ENCODE data around the gene SMOC1.

The SMOC1 gene

GRCh38 chr14:69882116-69882864 is 3.1 kb downstream of the SMOC1 start:
- Histone ChIP-seq H3K4me1 (ENCODE audit: control insufficient read depth, insufficient read depth, low read length) (peaks cover 9% of the 10 kb centered on the region), H3K9ac (ENCODE audit: low read depth, low read length) (no peak overlapping the region), H3K9me3 (replicated peaks; ENCODE audit: low read length) (no peaks in the 10 kb centered on the region), H3K27me3 (ENCODE audit: control insufficient read depth, insufficient read depth, low read length) (peaks cover 49% of the 10 kb centered on the region), H3K4me2 (ENCODE audit: low read length) (no peak overlapping the region), H3K36me3 (ENCODE audit: insufficient read depth, low read length) (no peaks in the 10 kb centered on the region), H3K4me3 (ENCODE audit: low read length) (no peak overlapping the region)

GRCh38 chr14:69882915-69883314 is 3.7 kb downstream of the SMOC1 start:
- Histone ChIP-seq H3K4me1 (ENCODE audit: control insufficient read depth, insufficient read depth, low read length) (peaks cover 16% of the 10 kb centered on the region), H3K4me2 (ENCODE audit: low read length) (no peak overlapping the region), H3K9ac (ENCODE audit: low read depth, low read length) (no peak overlapping the region), H3K36me3 (ENCODE audit: insufficient read depth, low read length) (no peaks in the 10 kb centered on the region), H3K27me3 (ENCODE audit: control insufficient read depth, insufficient read depth, low read length) (peaks cover 49% of the 10 kb centered on the region), H3K9me3 (replicated peaks; ENCODE audit: low read length) (no peaks in the 10 kb centered on the region), H3K4me3 (ENCODE audit: low read length) (no peak overlapping the region)

DNA sequence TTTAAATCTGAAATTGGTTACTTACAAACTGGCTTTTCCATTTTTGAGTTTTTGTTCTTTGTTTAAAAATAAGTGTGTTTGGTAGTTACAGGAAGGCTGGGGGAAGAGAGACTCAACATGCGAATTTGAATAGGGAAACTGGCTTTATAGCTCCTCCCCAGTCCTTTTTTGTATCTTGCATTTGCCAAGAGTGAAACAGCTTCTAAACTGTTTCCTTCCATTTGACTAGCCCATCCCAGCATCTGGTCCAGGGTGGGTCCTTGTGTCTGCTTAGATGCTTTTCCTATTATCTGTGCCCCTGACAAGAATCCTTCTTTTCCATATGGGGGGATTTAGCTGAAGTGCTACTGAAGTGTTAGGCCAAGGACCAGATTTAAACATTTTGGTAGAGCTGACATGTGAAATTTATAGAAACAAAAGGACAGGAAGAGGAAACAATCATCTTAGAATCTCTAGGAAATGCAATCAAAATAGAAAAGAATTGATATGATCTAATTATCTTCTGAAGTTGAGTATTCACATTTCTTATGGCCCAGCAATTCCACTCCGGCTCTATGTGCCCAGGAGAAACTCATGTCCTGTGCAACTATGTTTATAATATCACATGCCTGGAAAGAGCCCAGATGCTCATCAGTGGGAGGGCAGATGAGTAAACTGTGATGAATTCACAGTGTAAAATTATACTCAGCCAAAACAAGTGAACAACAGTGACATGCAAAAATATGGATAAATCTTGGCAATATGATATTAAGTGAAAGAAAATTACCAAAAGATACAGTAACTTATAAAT is 7.4 kb downstream of the SMOC1 start:
- Histone ChIP-seq H3K36me3 (ENCODE audit: insufficient read depth, low read length) (no peaks in the 10 kb centered on the region), H3K4me2 (ENCODE audit: low read length) (peak overlapping the region; percentile 22), H3K4me1 (ENCODE audit: control insufficient read depth, insufficient read depth, low read length) (peaks cover 24% of the 10 kb centered on the region), H3K9me3 (replicated peaks; ENCODE audit: low read length) (no peaks in the 10 kb centered on the region), H3K9ac (ENCODE audit: low read depth, low read length) (peak overlapping the region; percentile 38), H3K27me3 (ENCODE audit: control insufficient read depth, insufficient read depth, low read length) (peaks cover 21% of the 10 kb centered on the region), H3K4me3 (ENCODE audit: low read length) (no peak overlapping the region)

DNA sequence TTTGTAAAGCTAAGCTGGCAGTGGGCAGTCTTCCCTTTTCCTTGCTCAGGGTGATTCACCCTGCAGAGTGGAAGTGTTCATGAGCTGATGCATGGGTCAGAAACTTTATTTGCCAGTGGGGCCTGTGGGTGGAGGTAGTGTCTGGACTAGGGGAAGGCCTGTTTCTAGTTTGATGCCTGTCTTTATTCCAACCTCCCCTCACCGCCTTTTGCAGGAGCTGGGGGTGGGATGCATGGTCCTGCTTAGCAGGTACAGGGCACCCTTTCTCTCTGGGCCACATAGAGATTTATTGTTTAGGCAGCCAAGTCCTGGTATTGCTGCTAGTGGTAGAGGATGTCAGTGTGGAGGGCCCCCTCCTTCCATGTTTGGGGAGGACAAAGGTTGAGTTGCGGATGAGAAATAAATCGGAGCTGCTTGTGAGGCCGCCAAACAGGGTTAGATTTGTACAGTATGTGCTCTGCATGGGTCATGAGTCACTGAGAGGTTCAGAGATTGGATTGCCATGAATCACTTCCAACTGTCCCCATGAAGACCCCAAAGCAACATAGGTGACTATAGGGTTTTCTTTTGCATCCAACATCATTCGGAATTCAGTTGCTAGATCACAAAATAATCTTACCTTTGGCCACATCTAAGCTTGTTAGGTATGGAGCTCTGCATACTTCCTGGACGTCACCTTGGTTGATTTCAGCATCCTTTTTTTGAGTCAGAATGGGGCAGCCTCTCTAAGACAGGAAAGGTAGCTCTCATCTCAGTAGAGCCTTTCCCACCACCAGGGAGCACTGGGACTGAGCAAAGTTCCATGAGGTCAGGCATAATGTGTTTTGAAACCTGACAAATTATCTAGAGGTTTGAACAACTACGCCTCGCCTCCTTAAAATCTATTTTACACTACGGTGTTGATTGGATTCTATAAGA is 8.8 kb downstream of the SMOC1 start:
- H3K9ac ChIP-seq (ENCODE audit: low read depth, low read length), result peak overlapping the region; percentile 38
- H3K4me2 ChIP-seq (ENCODE audit: low read length), result peak overlapping the region; percentile 53
- H3K27me3 ChIP-seq (ENCODE audit: control insufficient read depth, insufficient read depth, low read length), result peaks cover 9% of the 10 kb centered on the region
- H3K4me1 ChIP-seq (ENCODE audit: control insufficient read depth, insufficient read depth, low read length), result peaks cover 24% of the 10 kb centered on the region
- no peaks in the 10 kb centered on the region for H3K9me3 ChIP-seq (replicated peaks; ENCODE audit: low read length)
- H3K4me3 ChIP-seq (ENCODE audit: low read length), result no peak overlapping the region
- no peaks in the 10 kb centered on the region for H3K36me3 ChIP-seq (ENCODE audit: insufficient read depth, low read length)

DNA sequence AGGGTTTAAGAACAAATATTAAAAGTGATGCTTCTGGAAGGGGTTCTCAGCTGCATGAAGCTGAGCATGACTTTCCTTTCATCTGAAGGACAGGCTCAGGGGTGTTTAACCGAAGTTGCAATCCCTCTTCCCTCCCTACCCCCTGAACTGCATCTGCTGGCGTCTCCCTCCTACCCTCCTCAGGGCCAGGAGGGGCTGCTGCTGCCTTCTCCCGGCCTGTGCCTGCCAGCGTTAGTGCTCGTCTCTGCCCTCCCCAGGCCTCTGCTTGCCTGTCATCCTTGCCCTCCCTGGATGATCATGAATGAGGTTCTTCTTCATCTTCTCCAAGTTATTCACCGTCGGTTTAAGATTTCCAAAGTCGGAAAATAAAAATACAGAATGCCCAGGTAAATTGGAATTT is 12.2 kb downstream of the SMOC1 start:
- H3K4me1 ChIP-seq (ENCODE audit: control insufficient read depth, insufficient read depth, low read length), result peaks cover 22% of the 10 kb centered on the region
- H3K9ac ChIP-seq (ENCODE audit: low read depth, low read length), result no peak overlapping the region
- no peaks in the 10 kb centered on the region for H3K36me3 ChIP-seq (ENCODE audit: insufficient read depth, low read length)
- H3K4me3 ChIP-seq (ENCODE audit: low read length), result no peak overlapping the region
- peaks cover 3% of the 10 kb centered on the region for H3K27me3 ChIP-seq (ENCODE audit: control insufficient read depth, insufficient read depth, low read length)
- H3K9me3 ChIP-seq (replicated peaks; ENCODE audit: low read length), result no peaks in the 10 kb centered on the region
- H3K4me2 ChIP-seq (ENCODE audit: low read length), result no peak overlapping the region

DNA sequence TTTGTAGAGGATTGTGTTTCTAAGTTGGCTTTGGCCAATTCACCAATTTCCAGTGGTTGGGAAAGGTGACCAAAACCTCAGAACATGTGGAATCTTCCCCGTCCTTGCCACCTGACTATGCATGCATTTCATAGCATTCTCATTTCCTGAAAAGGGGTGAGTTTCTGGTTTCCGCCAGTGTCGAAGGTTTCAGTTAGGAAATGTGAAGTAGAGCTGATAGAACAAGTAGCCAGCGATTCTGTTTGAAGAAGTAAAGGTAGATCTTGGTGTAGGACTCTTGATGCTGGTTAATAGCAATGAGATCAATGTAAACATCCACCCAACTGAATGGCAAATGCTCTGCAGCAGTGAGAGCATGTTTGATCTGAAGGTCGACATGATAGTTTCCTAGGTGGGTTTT is 15.9 kb downstream of the SMOC1 start:
- no peaks in the 10 kb centered on the region for H3K9me3 ChIP-seq (replicated peaks; ENCODE audit: low read length)
- no peak overlapping the region for H3K4me2 ChIP-seq (ENCODE audit: low read length)
- H3K9ac ChIP-seq (ENCODE audit: low read depth, low read length), result no peak overlapping the region
- no peaks in the 10 kb centered on the region for H3K4me1 ChIP-seq (ENCODE audit: control insufficient read depth, insufficient read depth, low read length)
- H3K4me3 ChIP-seq (ENCODE audit: low read length), result no peak overlapping the region
- peaks cover 3% of the 10 kb centered on the region for H3K27me3 ChIP-seq (ENCODE audit: control insufficient read depth, insufficient read depth, low read length)
- H3K36me3 ChIP-seq (ENCODE audit: insufficient read depth, low read length), result no peaks in the 10 kb centered on the region

- Histone ChIP-seq H3K4me3 (ENCODE audit: low read length) (no peak overlapping the region), H3K4me1 (ENCODE audit: control insufficient read depth, insufficient read depth, low read length) (no peaks in the 10 kb centered on the region), H3K4me2 (ENCODE audit: low read length) (no peak overlapping the region), H3K9ac (ENCODE audit: low read depth, low read length) (no peak overlapping the region), H3K9me3 (replicated peaks; ENCODE audit: low read length) (no peaks in the 10 kb centered on the region), H3K36me3 (ENCODE audit: insufficient read depth, low read length) (no peaks in the 10 kb centered on the region), H3K27me3 (ENCODE audit: control insufficient read depth, insufficient read depth, low read length) (peaks cover 3% of the 10 kb centered on the region)
Observed at GRCh38 chr14:69896080-69896479, 16.9 kb downstream of the SMOC1 start.

- Histone ChIP-seq H3K9ac (ENCODE audit: low read depth, low read length) (no peak overlapping the region), H3K9me3 (replicated peaks; ENCODE audit: low read length) (no peaks in the 10 kb centered on the region), H3K4me1 (ENCODE audit: control insufficient read depth, insufficient read depth, low read length) (no peaks in the 10 kb centered on the region), H3K36me3 (ENCODE audit: insufficient read depth, low read length) (no peaks in the 10 kb centered on the region), H3K27me3 (ENCODE audit: control insufficient read depth, insufficient read depth, low read length) (no peaks in the 10 kb centered on the region), H3K4me2 (ENCODE audit: low read length) (no peak overlapping the region), H3K4me3 (ENCODE audit: low read length) (no peak overlapping the region)
Observed at GRCh38 chr14:69896972-69897371, 17.8 kb downstream of the SMOC1 start.

DNA sequence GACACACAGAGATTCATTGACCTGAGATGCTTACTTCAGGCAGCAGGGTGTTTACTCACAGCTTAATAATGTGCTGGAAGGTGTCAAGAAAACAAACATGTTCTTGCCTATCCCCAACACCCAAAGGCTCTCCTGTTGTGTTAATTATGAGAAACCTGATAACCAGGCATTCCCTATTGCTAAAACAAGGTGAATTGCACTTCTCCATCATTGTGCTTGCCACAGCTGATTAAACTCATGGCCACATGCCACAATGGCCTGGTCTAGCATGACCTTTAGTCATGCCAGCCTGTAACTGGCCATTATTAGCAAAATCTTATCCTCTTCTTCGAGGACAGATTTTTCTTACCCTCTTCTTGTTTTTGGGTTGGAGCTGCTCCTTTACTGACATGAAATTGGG is 21.4 kb downstream of the SMOC1 start:
- Histone ChIP-seq H3K9me3 (replicated peaks; ENCODE audit: low read length) (no peaks in the 10 kb centered on the region), H3K4me1 (ENCODE audit: control insufficient read depth, insufficient read depth, low read length) (no peaks in the 10 kb centered on the region), H3K4me3 (ENCODE audit: low read length) (no peak overlapping the region), H3K36me3 (ENCODE audit: insufficient read depth, low read length) (no peaks in the 10 kb centered on the region), H3K27me3 (ENCODE audit: control insufficient read depth, insufficient read depth, low read length) (no peaks in the 10 kb centered on the region), H3K9ac (ENCODE audit: low read depth, low read length) (no peak overlapping the region), H3K4me2 (ENCODE audit: low read length) (no peak overlapping the region)

GRCh38 chr14:69901113-69901951 is 22.1 kb downstream of the SMOC1 start:
- Histone ChIP-seq H3K27me3 (ENCODE audit: control insufficient read depth, insufficient read depth, low read length) (no peaks in the 10 kb centered on the region), H3K4me1 (ENCODE audit: control insufficient read depth, insufficient read depth, low read length) (no peaks in the 10 kb centered on the region), H3K9ac (ENCODE audit: low read depth, low read length) (no peak overlapping the region), H3K9me3 (replicated peaks; ENCODE audit: low read length) (no peaks in the 10 kb centered on the region), H3K4me2 (ENCODE audit: low read length) (no peak overlapping the region), H3K36me3 (ENCODE audit: insufficient read depth, low read length) (no peaks in the 10 kb centered on the region), H3K4me3 (ENCODE audit: low read length) (no peak overlapping the region)

Data from skeletal muscle satellite cell (primary cell).